Activated CD4-positive, alpha-beta T cell treated with anti-CD3 and anti-CD28 coated beads, Interleukin-2, amount 50 U/mL, for 4 hours (primary cell): ENCODE results near the gene VTN.

Experiments used
- DNase-seq, 2 experiments: peaks; one replicate each; pipeline ENCODE4 v3.0.0-alpha.2; 2020

Gene VTN

DNA sequence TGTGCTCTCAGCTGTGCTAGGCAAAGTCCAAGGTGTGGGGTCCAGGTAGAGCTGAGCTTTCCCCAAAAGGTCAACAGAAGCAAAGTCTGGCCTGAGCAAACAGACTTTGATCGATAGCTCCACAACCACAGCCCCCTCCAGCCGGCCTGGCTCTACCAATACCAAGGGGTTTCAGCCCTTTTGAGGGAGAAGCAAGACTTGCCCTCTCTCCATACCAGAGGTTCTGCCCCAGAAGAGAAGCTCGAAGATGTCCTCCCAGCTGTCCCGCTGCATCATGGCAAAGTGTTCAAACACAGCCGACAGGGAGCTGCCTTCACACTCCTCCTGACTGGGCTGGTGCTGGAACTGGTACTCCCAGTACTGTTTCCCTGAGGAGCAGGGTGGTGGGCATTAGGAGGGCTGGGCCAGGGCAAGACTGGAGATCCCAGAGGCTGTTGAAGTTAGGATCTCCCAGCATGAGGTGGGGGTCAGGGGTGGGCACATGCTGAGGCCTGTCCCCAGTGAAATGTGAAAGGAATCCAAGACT is 1.7 kb downstream of the VTN start:
- no peak for DNase-seq

DNA sequence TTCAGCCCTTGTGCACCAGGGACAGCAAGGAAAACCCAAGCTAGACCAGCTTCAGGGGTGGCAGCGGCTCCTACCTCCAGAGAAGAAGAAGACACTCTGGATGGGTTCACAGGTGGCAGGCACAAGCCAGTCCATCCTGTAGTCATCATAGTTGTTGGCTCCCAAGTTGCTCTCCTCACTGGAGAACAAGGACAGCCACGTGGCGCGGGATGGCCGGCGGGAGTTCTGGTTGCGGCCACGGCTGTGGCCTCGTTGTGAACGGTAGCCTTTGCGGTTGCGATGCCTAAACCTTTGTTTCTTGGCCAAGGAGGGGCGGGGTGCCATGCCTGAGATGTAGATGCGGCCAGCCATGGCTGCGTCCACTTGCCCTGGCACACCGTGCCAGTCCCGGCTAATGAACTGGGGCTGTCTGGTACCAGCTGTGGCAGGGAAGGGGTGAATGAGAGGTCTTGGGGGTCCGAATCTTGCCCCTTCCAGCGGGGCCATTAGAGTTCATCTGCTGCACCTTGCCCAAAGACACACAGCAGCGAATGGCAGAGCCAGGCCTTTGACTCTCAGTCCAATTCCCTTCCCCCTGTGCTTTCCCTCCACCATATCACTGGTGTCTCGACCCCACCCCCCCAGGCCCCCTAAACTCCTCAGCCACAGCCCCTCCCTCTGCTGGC is 2.3 kb downstream of the VTN start:
- DNase-seq = no peak

GRCh38 chr17:28366605-28367004 is 3.5 kb downstream of the VTN start:
- no peak for DNase-seq

DNA sequence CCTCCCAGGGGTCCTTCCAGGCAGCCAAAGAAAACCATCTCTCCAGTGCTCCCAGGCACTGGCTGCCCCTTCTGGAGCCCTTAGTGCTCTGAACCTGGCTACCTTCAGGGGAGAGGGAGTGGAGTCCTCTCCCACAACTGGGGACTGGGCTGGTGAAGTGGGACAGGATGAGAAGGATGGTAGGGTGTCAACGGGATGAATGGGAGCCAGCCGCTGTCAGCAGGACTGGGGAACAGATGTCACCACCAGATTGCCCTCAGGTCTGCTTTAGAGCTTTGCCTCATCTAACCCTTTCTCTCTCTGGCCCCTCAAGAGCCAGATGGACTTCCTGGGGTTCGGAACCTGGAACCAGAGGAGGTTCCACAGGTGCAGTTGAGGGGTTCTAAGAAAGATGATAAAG is 4.6 kb downstream of the VTN start:
- DNase-seq = no peak

DNA sequence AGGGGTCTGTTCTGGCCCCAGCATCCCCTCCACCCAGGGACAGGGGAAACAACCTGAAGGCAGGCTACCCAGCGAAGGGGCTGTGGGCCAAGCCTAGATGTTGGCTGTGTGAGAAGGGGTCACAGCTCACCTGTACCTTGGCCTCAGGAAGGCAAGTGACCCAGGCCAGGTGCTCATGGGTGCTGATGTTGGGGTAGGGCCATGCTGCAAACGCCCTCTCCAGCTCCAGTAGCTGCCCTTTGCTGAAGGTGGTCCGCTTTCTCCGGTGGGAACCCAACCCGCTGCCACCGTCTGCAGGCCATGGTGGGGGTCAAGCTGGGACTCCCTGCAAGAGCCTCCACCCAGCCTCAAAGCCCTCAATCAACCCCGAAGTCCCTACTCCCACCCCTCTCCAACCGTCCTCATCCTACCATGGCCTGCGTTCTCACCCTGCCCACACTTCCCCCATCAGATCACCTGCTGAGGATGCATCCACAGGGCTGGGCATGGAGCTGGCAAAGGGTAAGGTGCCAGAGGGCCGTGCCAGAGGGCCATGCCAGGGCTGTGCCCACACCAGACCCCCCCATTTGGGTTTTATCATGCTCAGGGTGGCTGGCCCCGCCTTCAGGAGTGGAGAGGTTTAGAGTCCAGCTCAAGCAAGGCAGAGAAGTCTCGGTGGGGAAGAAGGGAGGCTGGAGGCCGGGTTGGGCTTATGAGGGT is 5.3 kb downstream of the VTN start, which contains the start of gene SEBOX:
SEBOX (minus strand) TSS at position 535 of the 699 bp plus-strand sequence; CDS start at position 487, 48 bp downstream.
- DNase-seq = no peak

GRCh38 chr17:28363776-28364650 is 6.1 kb downstream of the VTN start:
- DNase-seq = no peak

DNA sequence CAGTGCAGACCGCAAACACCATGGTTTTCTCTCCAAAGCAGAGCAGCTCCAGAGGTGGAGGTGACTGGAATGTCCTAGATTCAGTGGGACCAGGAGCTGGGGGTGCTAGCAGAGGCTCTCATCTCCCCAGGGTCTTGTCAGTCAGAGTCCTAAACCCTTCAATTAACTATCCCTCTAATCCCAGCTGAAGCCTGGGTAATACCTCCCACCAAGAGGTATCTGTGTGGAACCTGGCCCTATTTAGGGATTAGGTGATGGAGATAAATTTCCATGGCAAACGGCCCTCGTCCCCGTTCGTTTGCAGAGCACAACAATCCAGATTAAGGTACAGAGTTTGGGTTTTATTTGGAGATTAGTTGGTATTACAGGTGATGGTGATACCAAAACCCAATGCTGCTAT is 6.9 kb downstream of the VTN start:
- no peak for DNase-seq

DNA sequence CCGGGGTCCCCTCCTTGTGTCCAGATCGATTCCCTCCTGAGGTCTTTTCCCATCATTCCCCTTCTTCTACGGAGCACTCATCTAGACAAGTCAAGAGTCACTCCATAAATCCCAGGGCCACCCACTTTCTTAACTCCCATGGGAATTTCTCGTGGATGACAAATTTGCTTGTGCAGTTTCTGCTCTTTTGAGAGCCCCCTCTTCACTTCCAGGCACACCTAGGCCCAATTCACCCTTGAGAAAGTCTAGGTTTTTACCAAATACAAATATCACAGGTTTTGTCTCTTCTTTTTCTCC is 12.3 kb downstream of the VTN start:
- DNase-seq = no peak

DNA sequence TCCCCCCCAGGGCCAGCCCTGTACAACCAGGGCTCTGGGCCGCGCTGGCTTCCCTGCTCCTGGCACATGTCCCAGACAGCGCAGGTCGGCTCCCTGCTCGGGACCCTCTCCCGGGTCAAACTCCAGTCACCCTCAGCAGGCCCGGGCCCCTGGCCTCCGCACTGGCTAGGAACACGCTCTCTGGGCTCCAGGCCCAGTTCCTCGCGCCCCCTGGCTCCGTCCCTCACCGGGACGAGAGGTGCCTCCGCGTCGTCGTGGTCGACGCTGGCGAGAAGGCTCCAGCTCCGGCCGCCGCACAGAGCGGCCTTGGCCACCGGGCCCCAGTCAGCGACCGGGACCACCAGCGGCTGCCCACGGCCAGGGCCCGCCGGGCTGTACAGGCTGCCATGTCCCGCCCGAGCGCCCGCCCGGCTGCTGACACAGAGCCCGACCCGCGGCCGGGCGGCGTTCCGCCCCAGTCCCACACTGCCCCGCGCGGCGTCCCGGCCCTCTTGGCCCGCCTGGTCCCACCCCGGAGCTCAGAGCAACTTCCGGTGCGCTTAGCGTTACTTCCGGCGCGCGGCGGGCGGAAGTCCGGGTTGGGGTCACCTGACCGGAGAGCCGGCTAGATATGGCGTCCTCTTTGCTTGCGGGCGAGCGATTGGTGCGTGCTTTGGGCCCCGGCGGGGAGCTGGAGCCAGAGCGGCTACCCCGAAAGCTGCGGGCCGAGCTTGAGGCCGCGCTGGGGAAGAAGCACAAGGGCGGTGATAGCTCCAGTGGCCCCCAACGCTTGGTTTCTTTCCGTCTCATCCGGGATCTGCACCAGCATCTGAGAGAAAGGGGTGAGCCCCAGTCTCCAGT is 12.8 kb downstream of the VTN start, which contains the start of gene POLDIP2:
POLDIP2 (minus strand) TSS at position 467 of the 840 bp plus-strand sequence; CDS start at position 388, 79 bp downstream.
- DNase-seq = peak; percentile 92 to 94

DNA sequence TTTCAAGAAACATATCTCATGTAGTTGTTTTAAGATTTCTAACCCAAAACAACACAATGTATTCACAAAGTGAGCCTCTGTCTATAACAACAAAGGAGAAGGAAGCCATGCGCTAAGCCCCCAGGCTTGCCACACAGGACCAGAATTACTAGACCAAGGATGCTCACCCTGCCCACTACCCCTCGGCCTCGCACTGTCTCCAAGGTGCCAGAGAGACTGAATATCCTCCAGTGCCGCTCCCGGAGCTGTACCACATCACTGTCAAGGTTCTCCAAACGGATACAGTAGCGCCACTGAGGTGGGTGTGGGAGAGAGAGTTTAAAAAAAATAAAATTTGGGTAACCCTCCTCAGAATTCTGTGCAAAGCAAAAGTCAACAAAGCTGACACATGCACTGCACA is 19.8 kb downstream of the VTN start:
- no peak for DNase-seq

- no peak for DNase-seq
Measured at GRCh38 chr17:28348979-28349378, 21.1 kb downstream of the VTN start.

DNA sequence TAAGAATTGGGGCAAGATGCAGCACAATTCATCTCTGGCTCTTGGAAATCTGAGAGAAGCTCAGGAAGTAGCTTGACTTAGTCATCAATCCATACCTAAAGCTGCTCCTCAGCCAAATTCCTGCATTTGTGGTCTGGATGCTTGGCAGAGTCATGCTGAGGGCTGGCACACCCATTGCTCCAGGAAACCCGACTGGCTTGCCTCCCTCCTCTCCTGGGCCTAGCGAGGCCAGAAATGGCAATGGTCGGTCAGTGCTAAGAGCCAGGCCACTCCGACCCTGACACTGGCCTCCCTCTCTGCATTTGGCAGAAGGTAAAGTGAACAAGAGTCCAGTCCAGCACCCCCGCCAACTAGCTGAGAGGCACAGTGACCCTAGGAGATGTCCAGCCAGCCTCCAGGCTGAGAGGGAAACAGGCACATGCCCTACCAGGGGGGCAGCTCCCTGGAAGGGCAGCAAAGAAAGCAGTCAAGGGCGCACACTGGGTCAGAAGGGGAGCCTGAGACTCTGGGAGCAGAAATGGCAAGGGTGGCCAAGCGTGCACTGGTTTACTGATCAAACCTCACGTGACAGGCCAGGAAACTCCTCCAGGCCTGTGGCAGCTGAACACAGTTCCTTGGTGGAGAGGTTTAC is 22.7 kb downstream of the VTN start:
- no peak for DNase-seq

DNA sequence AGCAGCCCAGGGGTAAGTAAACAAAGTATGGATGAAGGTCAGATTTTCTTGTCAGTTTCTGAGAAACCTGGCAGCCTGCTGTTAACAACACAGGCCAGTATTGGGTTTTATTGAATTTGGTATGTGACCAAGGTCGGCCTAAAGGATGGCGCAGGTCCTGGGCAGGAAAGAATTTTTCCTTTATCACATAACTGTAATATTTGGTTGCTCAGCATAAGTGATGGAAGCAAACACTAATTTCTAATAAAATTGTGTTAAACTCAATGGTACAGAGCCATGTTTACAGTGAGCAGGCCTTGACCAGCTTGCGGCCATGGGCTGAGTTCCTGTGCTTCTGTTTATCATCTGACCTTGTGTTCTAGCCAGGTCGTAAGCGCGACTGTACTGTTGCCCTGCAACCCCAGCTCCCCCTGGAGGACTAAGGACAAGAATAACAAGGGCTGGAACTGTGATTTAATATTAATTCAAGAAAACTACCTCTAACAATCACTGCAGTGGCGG is 23.3 kb downstream of the VTN start:
- DNase-seq = no peak

- no peak for DNase-seq
Measured at GRCh38 chr17:28346199-28346580, 23.9 kb downstream of the VTN start.

DNA sequence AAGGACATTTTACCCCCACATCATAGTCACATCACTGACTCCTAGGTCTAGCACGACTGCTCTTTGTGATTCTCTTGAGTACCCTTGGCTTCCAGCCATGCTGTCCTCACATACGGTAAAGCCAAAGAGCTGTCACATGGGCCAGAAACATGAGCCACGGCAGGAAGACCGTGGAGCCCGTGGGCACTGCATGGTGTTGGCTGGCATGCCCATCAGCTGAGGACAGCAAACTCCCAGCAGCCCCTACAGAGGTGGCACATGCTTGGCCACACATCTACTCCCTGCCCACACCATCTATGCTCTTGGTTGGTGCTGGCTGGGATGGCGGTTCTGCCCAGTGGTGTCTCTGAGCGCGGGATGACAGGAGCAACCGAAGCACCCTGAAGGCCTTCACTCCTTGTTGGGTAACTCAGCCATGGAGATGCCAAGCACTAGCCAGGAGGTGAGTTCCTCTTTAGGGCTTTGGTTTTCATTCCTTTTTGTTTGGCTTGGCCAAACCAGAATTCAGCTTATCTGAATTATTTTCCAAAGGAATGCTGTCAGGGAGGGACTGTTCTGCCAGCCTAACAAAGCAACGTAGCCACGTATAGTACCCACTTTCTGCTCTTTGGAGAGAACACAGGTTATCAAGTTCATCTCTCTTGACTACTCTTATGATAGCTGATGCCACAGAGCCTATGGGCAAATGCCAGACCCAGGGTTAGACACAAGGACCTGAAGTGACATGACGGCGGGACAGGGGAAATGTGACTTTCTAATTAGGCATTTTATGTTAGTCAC is 24.5 kb downstream of the VTN start:
- no peak for DNase-seq

DNA sequence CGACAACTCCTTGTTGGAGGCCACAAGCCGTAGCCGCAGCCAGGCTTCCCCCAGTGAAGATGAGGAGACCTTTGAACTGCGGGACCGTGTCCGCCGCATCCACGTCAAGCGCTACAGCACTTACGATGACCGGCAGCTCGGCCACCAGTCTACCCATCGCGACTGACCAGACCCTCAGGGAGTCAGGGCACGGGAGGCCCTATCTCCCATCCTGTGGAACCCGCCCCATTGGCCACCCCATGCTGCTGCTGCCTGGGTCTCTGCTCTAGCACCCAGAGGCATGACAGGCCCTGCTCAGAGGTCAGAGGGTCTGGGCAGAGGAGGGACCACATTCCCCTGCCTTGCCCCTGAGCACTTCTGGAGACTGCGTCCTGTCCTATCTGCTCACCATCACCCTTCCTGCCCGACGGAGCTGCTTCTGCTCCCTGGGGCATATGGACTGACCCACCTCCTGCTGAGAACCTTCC is 25.6 kb downstream of the VTN start:
- no peak for DNase-seq

- no peak for DNase-seq
Measured at GRCh38 chr17:28344011-28344410, 26.1 kb downstream of the VTN start.

DNA sequence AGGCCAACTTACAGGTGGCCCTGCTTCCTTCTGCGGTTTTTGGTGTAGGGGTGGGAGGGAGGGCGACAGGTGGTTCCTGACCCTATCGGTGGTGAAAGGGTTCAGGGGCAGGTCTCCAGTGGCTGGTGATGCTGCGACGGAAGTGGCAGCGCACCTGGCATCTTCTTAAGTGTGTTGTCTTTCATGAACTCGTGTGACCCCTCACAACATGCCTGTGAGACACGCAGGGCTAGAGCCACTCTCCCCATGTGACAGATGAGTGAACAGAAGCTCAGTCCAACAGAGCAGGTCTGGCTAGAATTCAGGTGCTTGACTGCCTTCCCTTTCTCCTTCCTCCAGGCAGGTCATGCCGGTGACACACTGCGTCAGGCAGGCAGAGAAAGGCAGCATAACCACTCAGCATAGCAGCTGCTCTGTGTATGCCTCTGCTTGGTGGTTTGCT is 26.6 kb downstream of the VTN start:
- DNase-seq = no peak

DNA sequence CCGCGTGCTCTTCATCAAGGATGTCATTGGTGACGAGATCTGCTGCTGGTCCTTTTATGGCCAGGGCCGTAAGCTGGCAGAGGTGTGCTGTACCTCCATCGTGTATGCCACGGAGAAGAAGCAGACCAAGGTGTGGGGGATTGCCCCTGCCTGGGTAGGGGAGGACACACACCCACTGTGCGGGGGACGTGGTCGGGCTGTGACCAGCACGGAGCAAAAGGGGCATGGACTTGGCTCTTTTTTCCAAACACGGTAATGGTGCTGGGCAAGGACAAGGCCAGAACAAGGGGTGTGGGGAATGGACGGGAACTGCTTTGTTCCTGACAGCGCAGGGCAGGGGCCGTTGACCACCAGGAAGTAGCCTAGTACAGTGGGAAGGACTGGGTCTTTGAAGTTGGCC is 27.8 kb downstream of the VTN start:
- DNase-seq = no peak

DNA sequence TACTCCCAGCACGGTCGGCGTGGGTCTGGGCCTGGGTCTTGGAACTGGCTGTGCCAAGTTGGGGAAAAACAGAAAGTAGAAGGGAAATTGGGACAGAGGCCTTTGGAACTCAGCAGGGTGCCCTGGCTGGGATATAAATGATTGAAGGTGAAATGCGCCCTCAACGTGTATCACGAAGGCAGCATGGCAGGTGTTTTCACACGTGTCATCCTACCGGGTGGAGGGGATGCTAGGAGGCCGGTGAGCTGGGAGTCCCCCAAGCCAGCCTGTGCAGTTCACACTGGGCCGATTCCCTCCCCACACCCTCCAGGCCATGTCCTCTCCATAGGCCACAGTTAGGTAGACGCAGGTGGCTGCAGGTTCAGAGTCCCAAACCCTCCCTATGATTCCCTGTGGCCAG is 28.6 kb downstream of the VTN start:
- DNase-seq = no peak

DNA sequence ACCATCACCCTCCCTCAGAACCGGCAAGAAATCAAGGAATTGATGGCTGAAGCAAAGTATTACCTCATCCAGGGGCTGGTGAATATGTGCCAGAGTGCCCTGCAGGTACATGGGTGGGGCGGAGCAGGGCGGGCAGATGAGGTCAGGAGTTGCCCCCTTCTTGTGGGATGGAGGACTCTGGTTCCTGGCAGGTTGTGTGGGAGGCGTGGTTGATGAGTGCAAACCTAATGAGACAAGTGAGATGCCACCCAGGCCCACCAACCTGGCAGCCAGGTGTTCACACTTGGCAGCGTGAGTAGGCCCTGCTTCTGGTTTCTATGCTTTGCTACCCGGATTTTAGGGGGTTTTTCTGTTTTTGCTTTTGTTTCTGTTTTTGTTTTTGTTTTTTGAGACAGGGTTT is 29.7 kb downstream of the VTN start:
- DNase-seq = no peak
